Epithelial cell of esophagus (primary cell): Measurements from ENCODE around the gene NDUFA3.

Experiments used
- DNase-seq: peaks from one replicate; pipeline ENCODE4 v3.0.0; 2010; ENCODE audit warnings: low read depth
- H3K4me3 ChIP-seq: 2 replicates; pipeline ENCODE4 v1.5.1; 2011; ENCODE audit warnings: mild to moderate bottlenecking, low read length, control low read depth
- TF ChIP-seq, protein P1 (sequence below): IDR thresholded peaks from 2 replicates; pipeline ENCODE4 v1.5.1; 2011; ENCODE audit warnings: low read depth, mild to moderate bottlenecking, low read length, control low read depth, inconsistent platforms; ENCODE audit not compliant: insufficient read depth; ENCODE audit errors: missing control alignments

The NDUFA3 gene

DNA sequence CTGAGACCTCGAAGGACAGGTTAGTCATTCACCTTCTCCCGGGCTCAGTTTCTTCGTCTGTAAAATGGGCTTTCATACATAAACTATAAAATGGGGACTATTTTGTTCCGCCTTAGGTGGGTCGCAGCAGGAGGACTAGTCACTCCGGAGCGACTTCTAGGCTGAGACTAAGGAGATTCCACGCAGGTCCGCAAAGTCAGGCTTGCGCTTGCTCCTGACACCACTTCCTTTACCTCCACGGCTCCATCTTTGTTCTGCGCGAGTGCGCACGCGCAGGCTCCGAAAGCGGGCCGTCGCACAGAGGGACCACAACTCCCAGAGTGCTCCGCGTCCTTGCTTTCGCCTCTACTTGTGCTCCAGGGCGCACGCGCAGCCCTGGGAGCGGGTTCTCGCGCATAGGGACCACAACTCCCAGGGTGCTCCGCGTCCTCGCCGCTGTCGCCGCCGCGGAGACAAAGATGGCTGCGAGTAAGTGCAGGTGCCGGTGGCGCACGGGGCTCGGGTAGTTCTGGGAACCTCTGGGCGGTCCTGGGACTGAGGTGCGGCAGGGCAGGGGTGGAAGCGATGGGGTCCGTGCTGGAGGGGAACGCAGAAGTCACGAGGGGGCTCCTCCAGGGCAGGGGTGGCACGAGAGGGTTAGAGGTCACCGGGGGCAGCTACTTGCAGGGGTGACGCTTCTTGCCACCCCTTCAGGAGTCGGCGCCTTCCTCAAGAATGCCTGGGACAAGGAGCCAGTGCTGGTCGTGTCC is at the start of gene NDUFA3:
TSS of gene NDUFA3 (plus strand) at position 435 of the 749 bp plus-strand sequence. CDS start at position 459, 24 bp downstream.
- peak; percentile 98 for DNase-seq
- TF ChIP-seq, protein P1, sequence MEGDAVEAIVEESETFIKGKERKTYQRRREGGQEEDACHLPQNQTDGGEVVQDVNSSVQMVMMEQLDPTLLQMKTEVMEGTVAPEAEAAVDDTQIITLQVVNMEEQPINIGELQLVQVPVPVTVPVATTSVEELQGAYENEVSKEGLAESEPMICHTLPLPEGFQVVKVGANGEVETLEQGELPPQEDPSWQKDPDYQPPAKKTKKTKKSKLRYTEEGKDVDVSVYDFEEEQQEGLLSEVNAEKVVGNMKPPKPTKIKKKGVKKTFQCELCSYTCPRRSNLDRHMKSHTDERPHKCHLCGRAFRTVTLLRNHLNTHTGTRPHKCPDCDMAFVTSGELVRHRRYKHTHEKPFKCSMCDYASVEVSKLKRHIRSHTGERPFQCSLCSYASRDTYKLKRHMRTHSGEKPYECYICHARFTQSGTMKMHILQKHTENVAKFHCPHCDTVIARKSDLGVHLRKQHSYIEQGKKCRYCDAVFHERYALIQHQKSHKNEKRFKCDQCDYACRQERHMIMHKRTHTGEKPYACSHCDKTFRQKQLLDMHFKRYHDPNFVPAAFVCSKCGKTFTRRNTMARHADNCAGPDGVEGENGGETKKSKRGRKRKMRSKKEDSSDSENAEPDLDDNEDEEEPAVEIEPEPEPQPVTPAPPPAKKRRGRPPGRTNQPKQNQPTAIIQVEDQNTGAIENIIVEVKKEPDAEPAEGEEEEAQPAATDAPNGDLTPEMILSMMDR: no peak
- peak within 1 kb of the TSS; percentile 97 for H3K4me3 ChIP-seq

DNA sequence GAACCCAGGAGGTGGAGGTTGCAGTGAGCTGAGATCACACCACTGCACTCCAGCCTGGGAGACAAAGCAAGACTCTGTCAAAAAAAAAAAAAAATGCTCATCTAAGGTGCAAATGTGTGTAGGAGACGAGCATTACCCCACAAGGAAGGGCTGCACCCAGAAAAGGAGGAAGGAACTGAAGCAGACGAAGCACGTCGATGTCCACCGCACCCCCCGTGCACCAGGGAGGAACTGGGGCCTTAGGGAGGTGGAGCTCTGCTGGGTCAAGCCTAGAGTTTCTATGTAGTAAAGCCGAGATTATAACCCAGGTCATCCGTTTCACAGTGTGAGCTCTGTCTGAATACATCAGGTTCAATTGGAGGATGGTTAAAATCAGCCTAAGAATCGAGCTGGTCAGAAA is 40.0 kb upstream of the NDUFA3 start:
- no peak overlapping the region for H3K4me3 ChIP-seq
- DNase-seq: no peak
- TF ChIP-seq, protein P1: no peak

DNA sequence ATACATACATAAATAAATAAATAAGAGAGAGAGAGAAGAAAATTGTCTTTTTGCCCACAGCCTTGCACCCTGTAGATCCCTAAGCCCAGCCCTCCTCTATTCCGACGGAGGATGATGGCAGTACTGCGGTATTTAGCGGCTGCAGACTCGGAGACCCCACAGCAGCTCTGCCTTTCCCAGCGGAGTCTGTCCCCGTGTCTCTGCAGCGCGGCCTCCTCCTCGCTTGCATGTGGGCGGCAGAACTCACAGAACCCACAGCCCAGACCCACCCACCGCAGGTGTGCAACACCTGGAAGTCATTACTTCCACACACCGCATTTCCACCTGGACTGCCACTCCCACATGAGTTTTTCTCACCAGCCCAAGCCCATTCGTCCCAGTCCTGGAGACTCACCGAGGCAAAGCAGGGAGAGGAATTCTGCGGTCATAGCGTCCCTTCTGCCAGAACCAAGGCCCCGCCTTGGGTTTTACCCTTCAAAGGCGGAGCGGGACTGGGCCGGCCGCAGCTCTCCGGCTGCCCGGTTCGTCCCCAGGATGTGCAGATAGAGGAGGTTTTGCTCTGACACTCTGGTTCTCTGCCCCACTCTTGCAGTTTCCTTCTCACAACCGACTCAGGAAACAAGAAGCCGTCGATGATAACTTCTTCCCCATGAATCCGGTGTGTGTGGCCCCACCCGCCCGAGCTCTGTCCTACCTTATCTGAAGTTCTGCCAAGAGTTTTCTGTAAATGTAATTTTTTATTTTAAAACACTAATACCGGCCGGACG is 39.1 kb upstream of the NDUFA3 start, which contains the start of gene VSTM1:
TSS of gene VSTM1 (minus strand) at position 548 of the 767 bp plus-strand sequence. CDS start at position 428, 120 bp downstream.
- TF ChIP-seq, protein P1: no peak
- H3K4me3 ChIP-seq: no peak within 1 kb of the TSS
- DNase-seq: no peak

DNA sequence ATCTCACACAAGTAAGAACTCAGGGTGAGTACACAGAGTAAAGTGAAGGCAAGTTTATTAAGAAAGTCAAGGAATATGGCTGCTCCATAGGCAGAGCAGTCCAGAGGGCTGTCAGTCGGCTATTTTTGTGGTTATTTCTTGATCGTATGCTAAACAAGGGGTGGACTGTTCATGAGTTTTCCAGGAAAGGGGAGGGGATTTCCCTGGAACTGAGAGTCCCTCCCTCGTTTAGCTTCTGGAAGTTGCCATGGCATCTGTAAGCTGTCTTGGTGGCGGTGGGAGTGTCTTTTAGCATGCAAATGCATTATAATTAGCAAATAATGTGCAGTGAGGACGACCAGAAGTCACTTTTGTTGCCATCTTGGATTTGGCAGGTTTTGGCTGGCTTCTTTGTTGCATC is 33.2 kb upstream of the NDUFA3 start:
- TF ChIP-seq, protein P1: no peak
- DNase-seq: no peak
- H3K4me3 ChIP-seq: no peak overlapping the region

DNA sequence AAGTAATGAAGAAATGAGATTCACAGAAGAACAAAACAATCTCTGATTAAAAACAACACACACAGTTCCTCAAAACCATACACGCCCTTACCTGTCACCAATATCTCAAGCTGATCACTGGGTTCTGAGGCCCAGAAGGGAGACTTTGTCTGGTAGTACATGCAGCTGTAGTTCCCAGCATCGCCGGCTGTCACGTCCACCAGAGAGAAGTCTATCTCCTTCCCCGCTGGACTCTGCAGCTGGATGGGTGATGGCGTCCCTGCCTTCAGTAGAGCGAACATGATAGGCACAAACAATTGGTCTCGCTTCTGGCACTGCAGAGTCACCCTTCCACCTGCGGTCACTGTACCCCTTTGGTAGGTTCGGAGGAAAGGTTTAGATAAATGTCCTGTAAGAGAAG is 28.8 kb upstream of the NDUFA3 start:
- TF ChIP-seq, protein P1: no peak
- no peak overlapping the region for H3K4me3 ChIP-seq
- DNase-seq: no peak

DNA sequence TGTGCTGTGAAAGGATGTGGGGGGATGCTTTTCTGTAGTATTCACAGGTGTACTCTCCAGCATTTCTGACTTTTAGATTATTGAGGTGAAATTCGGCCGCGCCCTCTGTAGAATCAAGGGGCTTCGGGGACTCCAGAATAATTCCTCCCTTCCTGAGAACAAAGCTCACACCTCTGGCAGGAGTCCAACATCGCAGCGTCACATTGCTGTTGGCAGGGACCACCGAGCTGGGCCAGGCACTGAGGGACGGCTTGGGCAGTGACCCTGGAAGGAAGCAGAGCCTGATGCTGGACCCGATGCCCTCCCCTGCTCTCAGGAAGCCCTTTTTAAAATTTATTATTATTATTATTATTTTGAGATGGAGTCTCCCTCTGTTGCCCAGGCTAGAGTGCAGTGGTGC is 27.8 kb upstream of the NDUFA3 start:
- TF ChIP-seq, protein P1: no peak
- DNase-seq: no peak
- H3K4me3 ChIP-seq: no peak overlapping the region
